NCI-H510A treated with DMSO at 0.1 percent for 48 hours (cell line): ENCODE results near the gene PITPNC1.
A peak's percentile ranks its signal among the peaks of the same experiment; 100 is the strongest.

ENCODE experiments used
- DNase-seq: peaks from one replicate; lab custom pipeline; 2025; lab: John Stamatoyannopoulos, UW

The PITPNC1 gene

GRCh38 chr17:67434061-67434525 is 57.0 kb downstream of the PITPNC1 start:
- DNase-seq = no peak

- no peak for DNase-seq
Observed at GRCh38 chr17:67435122-67435521, 58.0 kb downstream of the PITPNC1 start.

- DNase-seq = no peak
Observed at GRCh38 chr17:67435786-67436185, 58.7 kb downstream of the PITPNC1 start.

DNA sequence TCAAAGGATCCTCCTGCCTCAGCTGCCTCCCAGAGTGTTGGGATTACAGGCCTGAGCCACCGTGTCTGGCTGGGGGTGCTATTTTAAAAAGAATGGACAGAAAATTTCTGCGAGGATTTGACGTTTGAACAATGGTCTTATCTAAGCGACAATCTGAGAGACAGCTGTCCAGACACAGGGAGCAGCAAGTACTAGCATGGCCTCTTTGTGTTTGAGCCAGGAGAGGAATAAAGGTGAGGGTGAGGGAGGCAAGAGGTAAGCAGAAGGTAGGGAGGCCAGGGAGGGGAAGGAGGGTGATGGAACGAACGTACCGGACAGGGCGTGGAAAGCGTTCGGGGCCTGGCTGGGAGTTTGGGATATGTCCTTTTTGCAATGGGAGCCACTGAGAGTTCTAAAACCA is 59.2 kb downstream of the PITPNC1 start:
- no peak for DNase-seq

DNA sequence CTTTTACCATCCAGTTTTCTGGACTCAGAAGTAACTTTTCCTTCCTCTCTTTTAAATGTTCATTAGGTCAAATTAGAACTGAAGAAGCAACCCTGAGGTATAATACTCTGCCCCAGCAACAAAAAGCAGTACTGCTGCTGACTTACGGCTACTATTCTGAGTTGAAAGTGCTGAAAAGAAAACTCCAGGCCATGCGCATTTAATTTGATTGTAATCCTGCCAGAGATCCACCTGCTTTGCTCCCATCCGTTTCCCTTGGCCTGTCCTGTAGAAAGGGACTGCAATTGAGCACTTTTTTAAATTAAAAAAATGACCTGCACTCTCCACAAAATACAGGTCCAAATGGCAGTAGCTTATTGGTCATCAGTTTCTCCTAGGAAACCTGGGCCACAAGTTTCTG is 61.6 kb downstream of the PITPNC1 start:
- no peak for DNase-seq

GRCh38 chr17:67439269-67439668 is 62.2 kb downstream of the PITPNC1 start:
- no peak for DNase-seq

DNA sequence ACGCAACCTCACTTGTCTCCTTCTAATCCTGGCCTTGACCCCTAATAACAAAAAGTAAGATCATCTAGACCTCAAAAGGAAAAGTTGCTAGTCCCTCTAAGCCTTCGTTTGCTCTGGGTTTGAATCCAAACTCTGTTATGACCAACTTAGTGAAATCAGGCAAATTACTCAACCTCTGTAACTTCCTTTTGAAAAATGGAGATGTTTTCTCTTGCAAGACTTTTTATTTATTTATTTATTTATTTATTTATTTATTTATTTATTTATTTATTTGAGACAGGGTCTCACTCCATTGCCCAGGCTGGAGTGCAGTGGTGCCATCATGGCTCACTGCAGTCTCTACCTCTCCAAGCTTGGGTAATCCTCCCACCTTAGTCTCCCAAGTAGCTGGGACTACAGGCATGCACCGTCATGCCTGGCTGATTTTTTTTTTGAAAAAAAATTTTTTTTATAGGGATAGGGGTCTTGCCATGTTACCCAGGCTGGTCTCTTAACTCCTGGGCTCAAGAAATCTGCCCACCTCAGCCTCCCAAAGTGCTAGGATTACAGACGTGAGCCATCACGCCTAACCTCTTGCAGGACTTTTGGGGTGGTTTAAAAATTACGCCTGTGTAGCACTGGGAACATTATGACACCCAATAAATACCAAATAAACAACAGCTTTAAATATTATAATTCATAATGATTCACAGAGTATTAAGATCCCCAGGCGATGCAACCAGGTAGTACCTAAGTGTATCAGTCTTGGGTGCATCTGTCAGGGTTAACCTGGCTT is 63.4 kb downstream of the PITPNC1 start:
- DNase-seq = no peak

- peak; percentile 11 for DNase-seq
Observed at GRCh38 chr17:67441052-67441895, 64.2 kb downstream of the PITPNC1 start.

DNA sequence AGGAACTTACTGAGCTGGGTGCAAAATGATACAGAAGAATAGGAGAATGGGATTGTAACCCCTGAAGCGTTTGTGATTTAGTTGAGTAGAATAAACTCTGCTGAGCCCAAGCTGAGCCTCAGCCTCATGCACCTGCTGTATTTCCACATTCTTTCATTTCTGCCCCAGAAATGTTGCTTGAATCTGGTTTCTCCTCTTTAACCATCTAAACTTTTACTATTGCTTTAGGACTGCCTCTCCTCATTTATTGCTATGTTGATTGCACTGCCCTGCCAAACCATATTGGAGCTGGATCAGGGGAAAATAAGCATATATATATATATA is 64.8 kb downstream of the PITPNC1 start:
- no peak for DNase-seq

DNA sequence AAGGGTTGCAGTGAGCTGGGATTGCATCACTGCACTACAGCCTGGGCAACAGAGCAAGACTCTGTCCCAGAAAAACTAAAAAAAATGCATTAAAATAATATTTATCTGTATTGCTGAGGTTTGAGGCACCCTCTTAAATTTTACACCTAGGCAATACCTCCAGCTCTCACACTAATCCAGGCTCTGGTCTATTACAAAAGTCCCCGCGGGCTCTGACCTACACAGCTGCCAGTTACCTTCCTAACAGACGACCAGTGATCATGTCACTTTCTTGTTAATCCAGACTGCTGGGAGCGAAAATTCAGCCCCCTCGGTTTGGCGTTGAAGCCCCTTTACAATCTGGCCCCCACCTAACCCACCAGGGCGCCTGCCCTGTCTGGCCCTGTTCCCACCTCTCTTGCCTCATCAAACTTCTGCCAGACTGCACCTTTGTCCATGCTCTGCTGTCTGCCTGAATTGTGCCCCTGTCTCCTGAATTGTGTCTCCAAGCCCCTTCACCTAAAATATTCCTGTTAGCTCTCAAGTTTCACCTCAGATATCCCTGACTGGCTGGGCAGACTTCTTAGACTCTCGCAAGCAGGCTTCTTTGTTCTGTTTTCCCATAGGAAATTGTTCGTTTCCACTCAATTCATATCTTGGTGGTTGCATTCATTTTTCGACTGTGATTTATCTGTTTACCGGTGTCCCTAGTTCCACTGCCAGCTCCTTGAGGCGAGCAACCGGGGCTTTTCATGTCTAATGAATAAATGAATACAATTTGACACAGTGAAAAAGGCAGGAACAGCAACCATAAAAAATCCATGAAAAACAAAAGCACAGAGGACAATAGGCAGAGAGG is 65.9 kb downstream of the PITPNC1 start:
- no peak for DNase-seq

DNA sequence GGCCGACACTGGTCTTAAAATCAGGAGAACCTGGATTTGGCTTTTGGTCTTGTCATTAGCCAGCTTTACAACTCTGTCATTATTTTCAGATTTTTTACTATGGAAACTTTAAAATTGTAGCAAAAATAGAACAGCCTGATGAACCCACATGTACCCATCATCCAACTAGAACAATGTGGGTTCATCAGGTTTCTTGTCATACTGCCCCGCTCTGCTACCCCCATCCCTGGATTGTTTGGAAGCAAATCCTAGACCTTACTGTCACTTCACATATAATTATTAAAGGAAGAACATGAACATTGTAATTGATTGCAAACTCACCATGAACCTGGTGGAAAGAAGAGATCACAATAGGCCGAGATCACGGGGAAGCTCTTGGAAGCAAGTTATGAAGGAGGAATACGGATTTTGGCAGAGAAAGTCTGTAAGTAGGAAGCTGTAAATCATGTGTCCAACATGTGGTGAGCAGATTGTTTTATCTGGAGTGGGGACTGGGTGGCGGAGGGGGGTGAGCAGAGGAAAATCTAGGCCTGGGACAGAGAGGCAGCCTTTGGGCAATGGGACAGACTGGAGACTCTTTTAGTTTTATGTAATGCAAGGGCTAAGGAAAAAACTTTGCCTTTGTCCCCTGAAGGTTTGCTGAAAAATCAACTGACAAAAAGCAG is 67.0 kb downstream of the PITPNC1 start:
- no peak for DNase-seq

- no peak for DNase-seq
Observed at GRCh38 chr17:67448449-67448848, 71.4 kb downstream of the PITPNC1 start.

DNA sequence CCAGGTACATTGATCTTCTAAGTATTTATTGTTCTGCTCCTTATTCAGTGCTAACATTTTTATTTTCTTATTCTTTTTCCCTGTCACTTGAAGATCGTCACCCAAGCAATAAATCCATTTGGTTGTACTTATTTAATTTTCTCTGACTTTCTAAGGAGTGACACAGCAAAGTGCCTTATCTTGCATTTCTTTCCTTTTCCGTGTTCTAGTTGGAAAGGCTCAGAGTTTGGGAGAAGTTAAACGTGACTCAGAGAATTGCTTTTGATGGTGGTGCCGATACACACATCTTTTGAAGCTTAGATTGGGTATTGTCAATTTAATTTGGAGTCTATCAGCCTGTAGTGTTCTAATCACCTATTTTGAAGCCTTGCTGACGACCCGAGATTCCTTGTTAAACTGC is 72.0 kb downstream of the PITPNC1 start:
- DNase-seq = no peak

- DNase-seq = no peak
Observed at GRCh38 chr17:67449845-67450755, 73.0 kb downstream of the PITPNC1 start.

DNA sequence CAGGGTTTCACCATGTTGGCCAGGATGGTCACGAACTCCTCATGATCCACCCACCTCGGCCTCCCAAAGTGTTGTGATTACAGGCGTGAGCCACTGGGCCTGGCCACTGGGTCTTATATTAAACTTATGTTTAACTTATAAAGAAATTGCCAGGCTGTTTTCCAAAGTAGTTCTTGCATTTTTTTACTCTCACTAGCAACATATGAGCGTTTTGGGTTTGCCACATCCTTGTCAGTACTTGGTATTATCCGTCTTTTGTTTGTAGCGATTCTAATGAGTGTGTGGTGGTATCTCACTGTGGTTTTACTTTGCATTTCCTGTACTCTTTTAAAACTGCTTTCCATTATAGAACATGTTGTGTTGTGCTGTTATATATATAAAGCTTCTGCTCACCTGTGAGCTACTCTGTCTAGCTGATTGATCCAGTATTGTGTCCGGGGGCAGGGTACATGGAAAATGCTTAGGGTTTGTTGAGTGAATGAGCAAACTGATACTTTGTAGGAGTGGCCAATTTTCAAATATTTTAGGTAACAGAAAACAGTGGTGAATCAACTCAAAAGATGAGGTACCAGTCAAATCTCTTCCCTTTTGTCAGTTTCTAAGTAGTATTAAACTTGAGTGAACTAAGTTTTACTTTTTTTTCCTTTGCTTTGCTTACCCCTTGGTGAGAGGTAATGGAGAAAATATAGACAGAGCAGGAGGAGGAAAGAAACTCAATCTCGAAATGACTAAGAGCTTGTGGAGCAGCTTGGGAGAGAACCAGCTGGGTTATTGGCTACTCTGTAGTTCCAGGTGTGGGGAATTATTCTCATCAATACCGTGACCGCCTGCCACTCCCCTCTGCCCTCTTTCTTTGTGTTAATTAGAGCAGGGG is 75.8 kb downstream of the PITPNC1 start:
- no peak for DNase-seq

DNA sequence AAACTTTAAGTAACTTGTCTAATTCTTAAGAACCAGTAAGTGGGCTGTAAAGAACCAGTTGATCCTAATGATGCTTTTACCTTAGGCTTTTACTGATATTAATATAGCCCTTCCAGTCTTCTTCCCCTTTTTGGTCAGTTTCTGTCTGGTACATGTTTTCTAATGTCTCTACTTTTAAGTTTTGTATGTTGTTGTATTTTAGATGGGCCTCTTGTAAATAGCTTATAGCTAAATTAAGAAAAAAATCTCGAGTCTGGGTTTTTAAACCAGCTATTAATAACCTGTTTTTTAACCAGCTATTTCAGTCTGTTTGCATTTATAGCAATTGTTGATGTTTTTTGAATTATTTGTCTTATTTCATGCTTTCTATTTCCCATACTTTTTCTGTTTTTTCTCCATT is 79.0 kb downstream of the PITPNC1 start:
- no peak for DNase-seq

GRCh38 chr17:67456889-67457288 is 79.8 kb downstream of the PITPNC1 start:
- DNase-seq = no peak

- DNase-seq = no peak
Observed at GRCh38 chr17:67458203-67458602, 81.1 kb downstream of the PITPNC1 start.

DNA sequence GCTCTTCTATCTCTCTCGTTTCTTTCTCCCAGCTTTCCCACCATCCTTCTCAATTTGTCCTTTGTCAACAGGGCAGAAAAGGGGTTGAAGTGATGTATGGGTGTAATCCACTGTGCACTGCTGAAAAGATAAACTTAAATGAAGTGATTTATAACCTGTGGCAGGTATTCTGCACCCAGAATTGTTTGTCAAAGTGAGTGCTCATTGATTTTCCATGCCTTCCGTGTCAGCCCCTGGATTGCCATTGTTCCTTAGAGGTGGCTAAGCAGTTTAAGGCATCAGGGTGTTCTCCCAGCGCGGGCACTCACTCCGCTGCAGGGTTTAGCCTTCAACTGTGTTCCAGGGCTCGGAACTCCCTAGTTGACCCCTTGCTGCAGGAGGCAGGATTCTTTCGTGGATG is 82.9 kb downstream of the PITPNC1 start:
- DNase-seq = no peak

GRCh38 chr17:67461228-67461780 is 84.2 kb downstream of the PITPNC1 start:
- DNase-seq = no peak
